Fibroblast of villous mesenchyme (primary cell): ENCODE measurements around the gene PHLDB3. TPM values are rescaled to one million over a fixed set of nuclear protein-coding genes. Genes with fewer than 3 reads are reported as not detected.
A peak's percentile ranks its signal among the peaks of the same experiment; 100 is the strongest.

Source experiments
- DNase-seq: peaks from one replicate; pipeline ENCODE4 v3.0.0-alpha.2; 2010; ENCODE audit warnings: low read depth
- H3K4me3 ChIP-seq: 2 replicates; pipeline ENCODE4 v1.5.1; 2011; ENCODE audit warnings: low read depth, mild to moderate bottlenecking, low read length
- total RNA-seq: library from RNA; depleted of rRNA; stranded (reverse); fragments of >200 nt; gene quantifications from 2 replicates; pipeline ENCODE4 v1.2.3, GENCODE V29; 2012
- TF ChIP-seq, protein P1 (sequence below): IDR thresholded peaks from 2 replicates; pipeline ENCODE4 v1.5.1; 2012; ENCODE audit warnings: low read depth, mild to moderate bottlenecking, low read length; ENCODE audit not compliant: insufficient read depth

PHLDB3 gene
- total RNA-seq, 1 donor: 13.4 TPM

GRCh38 chr19:43464134-43464775, 40.3 kb downstream of the PHLDB3 start:
- TF ChIP-seq, protein P1, sequence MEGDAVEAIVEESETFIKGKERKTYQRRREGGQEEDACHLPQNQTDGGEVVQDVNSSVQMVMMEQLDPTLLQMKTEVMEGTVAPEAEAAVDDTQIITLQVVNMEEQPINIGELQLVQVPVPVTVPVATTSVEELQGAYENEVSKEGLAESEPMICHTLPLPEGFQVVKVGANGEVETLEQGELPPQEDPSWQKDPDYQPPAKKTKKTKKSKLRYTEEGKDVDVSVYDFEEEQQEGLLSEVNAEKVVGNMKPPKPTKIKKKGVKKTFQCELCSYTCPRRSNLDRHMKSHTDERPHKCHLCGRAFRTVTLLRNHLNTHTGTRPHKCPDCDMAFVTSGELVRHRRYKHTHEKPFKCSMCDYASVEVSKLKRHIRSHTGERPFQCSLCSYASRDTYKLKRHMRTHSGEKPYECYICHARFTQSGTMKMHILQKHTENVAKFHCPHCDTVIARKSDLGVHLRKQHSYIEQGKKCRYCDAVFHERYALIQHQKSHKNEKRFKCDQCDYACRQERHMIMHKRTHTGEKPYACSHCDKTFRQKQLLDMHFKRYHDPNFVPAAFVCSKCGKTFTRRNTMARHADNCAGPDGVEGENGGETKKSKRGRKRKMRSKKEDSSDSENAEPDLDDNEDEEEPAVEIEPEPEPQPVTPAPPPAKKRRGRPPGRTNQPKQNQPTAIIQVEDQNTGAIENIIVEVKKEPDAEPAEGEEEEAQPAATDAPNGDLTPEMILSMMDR: no peak
- H3K4me3 ChIP-seq: peak overlapping the region; percentile 86
- no peak for DNase-seq

GRCh38 chr19:43463381-43464133, 41.0 kb downstream of the PHLDB3 start:
- peak overlapping the region; percentile 86 for H3K4me3 ChIP-seq
- TF ChIP-seq, protein P1: no peak
- peak; percentile 92 for DNase-seq

- no peak for DNase-seq
- TF ChIP-seq, protein P1: no peak
- peak overlapping the region; percentile 86 for H3K4me3 ChIP-seq
Observed at GRCh38 chr19:43462785-43463380, 41.7 kb downstream of the PHLDB3 start.

DNA sequence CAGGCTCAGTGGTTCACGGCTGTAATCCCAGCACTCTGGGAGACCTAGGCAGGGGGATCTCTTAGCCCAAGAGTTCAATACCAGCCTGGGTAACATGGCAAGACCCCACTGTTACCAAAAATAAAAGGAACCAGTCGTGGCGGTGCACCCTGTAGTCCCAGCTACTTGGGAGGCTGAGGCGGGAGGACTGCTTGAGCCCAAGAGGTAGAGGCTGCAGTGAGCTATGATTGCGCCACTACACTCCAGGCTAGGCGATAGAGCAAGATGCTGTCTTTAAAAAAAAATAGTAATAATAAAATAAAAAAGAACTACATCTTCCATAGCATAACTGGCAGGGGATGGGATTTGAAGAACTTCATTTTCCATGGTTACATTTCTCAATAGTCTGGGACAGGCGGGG, 42.2 kb downstream of the PHLDB3 start:
- no peak overlapping the region for H3K4me3 ChIP-seq
- TF ChIP-seq, protein P1: no peak
- DNase-seq: no peak

- no peak for DNase-seq
- no peak overlapping the region for H3K4me3 ChIP-seq
- TF ChIP-seq, protein P1: no peak
Observed at GRCh38 chr19:43461303-43461702, 43.2 kb downstream of the PHLDB3 start.

GRCh38 chr19:43460362-43461016, 44.1 kb downstream of the PHLDB3 start:
- no peak overlapping the region for H3K4me3 ChIP-seq
- DNase-seq: no peak
- TF ChIP-seq, protein P1: no peak
